Right ventricle myocardium superior (tissue), 1 donor: ENCODE results near the gene STYXL2. TPM values are rescaled to one million over a fixed set of nuclear protein-coding genes. Genes with fewer than 3 reads are reported as not detected.

Experiments
- total RNA-seq: library from RNA; stranded (reverse); fragmentation: NEBNext Ultra II Directional; extraction: Animal tissue kit (Norgen Biotek cat#: 25700); gene quantifications from one replicate; pipeline ENCODE4 v1.2.1, GENCODE V29; 2021
- donor health status: DM: no; HTN: yes; CAD: no; lungs with severe emphysema.

The STYXL2 gene
- total RNA-seq, 1 donor from 2014 or later = 121 TPM

Other genes starting within 250 kb of the STYXL2 start
- 9.7 TPM for gene TADA1, start 217.8 kb upstream of the STYXL2 start, total RNA-seq
- 4.1 TPM for gene ILDR2, start 118.5 kb upstream of the STYXL2 start, total RNA-seq
- gene MAEL, start 104.8 kb upstream of the STYXL2 start, total RNA-seq = 1.7 TPM
- 0.19 TPM for gene GPA33, start 3.7 kb upstream of the STYXL2 start, total RNA-seq
- 7.4 TPM for gene POU2F1, start 126.8 kb downstream of the STYXL2 start, total RNA-seq